T-helper 2 cell treated with Interferon-gamma antibody and Interleukin-4, amounts not matched to agents 5 μg/mL and 100 μg/mL, for 36 hours (primary cell): ENCODE data around the gene ZDHHC11.
"Not testable (repeated sequence)": the region's sequence is repeated elsewhere in the genome, so short reads cannot be mapped to it uniquely, and the experiment has no call there.

ENCODE experiments used
- DNase-seq: peaks from one replicate; pipeline ENCODE4 v3.0.0; 2021; ENCODE audit warnings: low spot score
- H3K27ac Mint-ChIP-seq: one replicate; pipeline ENCODE4 v1.8.0; 2021; ENCODE audit warnings: mild to moderate bottlenecking, mixed read lengths
- H3K27me3 Mint-ChIP-seq: one replicate; pipeline ENCODE4 v1.8.0; 2021; ENCODE audit warnings: low read depth, mixed read lengths
- H3K36me3 Mint-ChIP-seq: one replicate; pipeline ENCODE4 v1.8.0; 2021; ENCODE audit warnings: low read depth, mixed read lengths
- H3K4me1 Mint-ChIP-seq: one replicate; pipeline ENCODE4 v1.8.0; 2021; ENCODE audit warnings: low read depth, mixed read lengths
- H3K4me3 Mint-ChIP-seq: one replicate; pipeline ENCODE4 v1.8.0; 2022; ENCODE audit warnings: mild to moderate bottlenecking, moderate library complexity, mixed read lengths
- H3K9me3 Mint-ChIP-seq: one replicate; pipeline ENCODE4 v1.8.0; 2021; ENCODE audit warnings: mixed read lengths

ZDHHC11 gene

DNA sequence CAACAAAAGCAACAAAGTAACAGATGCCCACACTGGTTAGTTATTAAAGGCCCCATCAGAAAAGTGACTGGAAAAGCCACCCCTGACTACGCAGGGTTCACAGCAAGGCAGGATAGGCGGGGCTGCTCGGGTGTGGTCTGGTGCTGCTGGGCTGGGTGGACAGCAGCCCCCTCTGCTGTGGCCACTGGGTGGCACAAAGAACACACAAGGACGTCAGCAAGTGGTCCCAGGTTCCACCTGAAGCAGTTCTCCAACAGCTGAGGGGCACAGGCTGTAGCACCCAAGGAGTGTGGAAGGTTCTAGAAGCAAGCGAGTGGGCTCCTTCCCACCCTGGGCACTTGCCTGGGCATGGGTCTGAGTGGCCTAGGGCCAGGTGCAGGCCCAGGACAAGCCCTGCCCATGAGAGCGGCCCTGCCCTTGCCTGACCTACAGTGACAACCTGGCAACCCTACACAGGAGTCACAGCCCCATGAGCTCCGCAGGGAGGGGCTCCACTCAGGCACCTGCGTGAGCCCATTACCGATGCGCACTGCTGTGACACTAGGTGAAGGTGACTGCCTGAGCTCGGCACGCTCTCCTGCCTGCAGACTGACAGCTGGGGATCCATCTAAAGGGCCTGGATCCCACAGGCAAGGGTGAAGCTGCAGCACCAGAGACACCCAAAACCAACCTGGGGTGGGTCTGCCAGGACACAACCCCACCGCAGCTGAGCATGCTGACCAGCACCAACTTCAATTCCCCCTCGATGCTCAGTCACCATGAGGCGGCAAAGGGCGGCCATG, 33.8 kb upstream of the ZDHHC11 start:
- H3K4me1 Mint-ChIP-seq: peaks cover 24% of the 10 kb centered on the region
- peaks cover 84% of the 10 kb centered on the region for H3K36me3 Mint-ChIP-seq
- H3K9me3 Mint-ChIP-seq: peaks cover 14% of the 10 kb centered on the region
- no peak overlapping the region for H3K27ac Mint-ChIP-seq
- H3K4me3 Mint-ChIP-seq: no peak overlapping the region
- H3K27me3 Mint-ChIP-seq: peaks cover 4% of the 10 kb centered on the region
- DNase-seq: no peak

DNA sequence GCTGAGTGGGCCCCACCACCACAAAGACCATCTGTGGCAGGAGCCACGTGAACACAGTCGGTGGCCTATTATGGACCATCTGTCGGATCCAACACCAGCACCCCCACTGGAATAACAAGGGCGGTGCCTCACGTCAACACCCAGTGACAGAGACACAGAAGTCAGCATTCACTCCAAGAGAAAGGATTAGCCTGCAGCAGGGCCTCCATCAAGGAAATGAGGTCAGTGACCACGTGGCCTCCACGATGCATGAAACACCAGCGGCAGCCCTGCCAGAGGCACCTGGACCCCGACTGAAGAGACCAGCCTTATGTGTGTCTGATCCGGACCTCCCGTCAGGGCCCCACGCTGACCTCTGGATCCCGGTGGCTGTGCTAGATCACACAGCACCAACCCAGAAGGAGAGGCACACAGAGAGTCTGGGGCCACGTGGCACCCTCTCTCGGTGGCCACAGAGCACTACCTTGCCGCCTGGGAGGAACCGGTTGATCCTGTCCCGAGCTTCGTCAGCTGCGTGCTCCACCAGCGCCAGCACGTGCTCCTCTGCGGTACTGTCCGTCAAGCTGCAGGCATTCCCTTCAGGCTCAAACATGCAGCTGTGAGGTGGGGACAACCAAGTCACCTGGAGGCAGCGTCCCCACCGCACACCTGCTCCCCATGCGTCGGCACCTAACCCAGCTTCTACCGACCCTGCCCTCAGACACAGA, 32.8 kb upstream of the ZDHHC11 start:
- Mint-ChIP-seq H3K27me3 (peaks cover 4% of the 10 kb centered on the region), H3K4me1 (peaks cover 19% of the 10 kb centered on the region), H3K4me3 (no peak overlapping the region), H3K9me3 (peaks cover 14% of the 10 kb centered on the region), H3K27ac (no peak overlapping the region), H3K36me3 (peaks cover 76% of the 10 kb centered on the region)
- no peak for DNase-seq

DNA sequence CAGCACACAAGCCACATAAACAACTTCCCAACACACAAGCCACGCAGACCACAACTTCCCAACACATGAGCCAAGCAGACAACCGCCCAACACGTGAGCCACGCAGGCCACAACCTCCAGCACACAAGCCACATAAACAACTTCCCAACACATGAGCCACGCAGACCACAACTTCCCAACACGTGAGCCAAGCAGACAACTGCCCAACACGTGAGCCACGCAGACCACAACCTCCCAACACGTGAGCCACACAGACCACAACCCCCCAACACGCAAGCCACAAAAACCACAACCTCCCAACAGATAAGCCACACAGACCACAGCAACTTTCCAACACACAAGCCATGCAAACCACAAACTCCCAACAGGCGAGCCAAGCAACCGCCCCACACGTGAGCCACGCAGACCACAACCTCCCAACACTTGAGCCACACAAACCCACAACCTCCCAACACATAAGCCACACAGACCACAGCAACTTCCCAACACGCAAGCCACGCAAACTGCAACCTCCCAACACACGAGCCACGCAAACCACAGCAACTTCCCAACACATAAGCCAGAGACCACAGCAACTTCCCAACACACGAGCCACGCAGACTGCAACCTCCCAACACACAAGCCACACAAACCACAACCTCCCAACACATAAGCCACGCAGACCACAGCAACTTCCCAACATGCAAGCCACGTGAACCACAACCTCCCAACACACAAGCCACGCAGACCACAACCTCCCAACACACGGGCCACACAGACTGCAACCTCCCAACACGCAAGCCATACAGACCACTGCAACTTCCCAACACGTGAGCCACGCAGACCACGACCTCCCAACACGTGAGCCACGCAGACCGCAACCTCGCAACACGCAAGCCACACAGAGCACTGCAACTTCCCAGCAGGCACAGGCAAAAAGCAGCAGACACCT, 31.7 kb upstream of the ZDHHC11 start:
- peak overlapping the region; percentile 76 for H3K27ac Mint-ChIP-seq
- H3K9me3 Mint-ChIP-seq: peaks cover 14% of the 10 kb centered on the region
- peaks cover 14% of the 10 kb centered on the region for H3K4me1 Mint-ChIP-seq
- H3K4me3 Mint-ChIP-seq: peak overlapping the region; percentile 36
- no peak for DNase-seq
- H3K36me3 Mint-ChIP-seq: peaks cover 72% of the 10 kb centered on the region
- peaks cover 4% of the 10 kb centered on the region for H3K27me3 Mint-ChIP-seq

GRCh38 chr5:881551-881935, 30.8 kb upstream of the ZDHHC11 start:
- Mint-ChIP-seq H3K36me3 (peaks cover 69% of the 10 kb centered on the region), H3K4me1 (peaks cover 13% of the 10 kb centered on the region), H3K27me3 (peaks cover 4% of the 10 kb centered on the region), H3K27ac (no peak overlapping the region), H3K4me3 (no peak overlapping the region), H3K9me3 (peaks cover 14% of the 10 kb centered on the region)
- DNase-seq: no peak

GRCh38 chr5:880816-881550, 30.2 kb upstream of the ZDHHC11 start:
- H3K27ac Mint-ChIP-seq: no peak overlapping the region
- peaks cover 4% of the 10 kb centered on the region for H3K27me3 Mint-ChIP-seq
- peaks cover 64% of the 10 kb centered on the region for H3K36me3 Mint-ChIP-seq
- H3K4me3 Mint-ChIP-seq: no peak overlapping the region
- DNase-seq: no peak
- peaks cover 14% of the 10 kb centered on the region for H3K9me3 Mint-ChIP-seq
- H3K4me1 Mint-ChIP-seq: peaks cover 13% of the 10 kb centered on the region

DNA sequence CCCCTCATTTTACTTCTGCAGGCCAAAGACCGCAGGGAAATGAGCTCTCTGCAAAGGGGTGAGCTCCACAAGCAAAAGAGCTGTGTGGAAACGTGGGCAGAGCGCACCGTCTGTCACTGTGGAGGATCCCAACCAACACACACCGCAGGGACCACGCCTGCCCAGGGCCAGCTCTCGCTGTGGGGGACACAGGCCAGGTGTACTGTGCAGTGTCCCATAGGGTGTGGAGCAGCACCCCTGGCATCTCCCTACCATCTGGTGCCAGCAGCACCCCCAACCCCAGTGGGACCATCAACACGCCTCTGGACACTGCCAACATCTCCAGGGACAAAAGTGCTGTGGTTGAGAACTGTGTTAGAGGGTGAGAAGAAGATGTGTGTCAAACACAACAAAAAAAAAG, 27.9 kb upstream of the ZDHHC11 start:
- not testable (repeated sequence) for H3K4me3 Mint-ChIP-seq, H3K27ac Mint-ChIP-seq, H3K27me3 Mint-ChIP-seq, DNase-seq
- Mint-ChIP-seq H3K4me1 (peaks cover 13% of the 10 kb centered on the region), H3K9me3 (peaks cover 14% of the 10 kb centered on the region), H3K36me3 (peaks cover 57% of the 10 kb centered on the region)

- Mint-ChIP-seq H3K4me1 (peaks cover 13% of the 10 kb centered on the region), H3K36me3 (peaks cover 55% of the 10 kb centered on the region), H3K27ac (no peak overlapping the region), H3K4me3 (no peak overlapping the region), H3K9me3 (peaks cover 12% of the 10 kb centered on the region), H3K27me3 (peaks cover 4% of the 10 kb centered on the region)
- DNase-seq: no peak
Measured at GRCh38 chr5:878125-878524, 27.3 kb upstream of the ZDHHC11 start.

- Mint-ChIP-seq H3K4me3 (no peak overlapping the region), H3K36me3 (peaks cover 43% of the 10 kb centered on the region), H3K9me3 (no peaks in the 10 kb centered on the region), H3K27me3 (no peaks in the 10 kb centered on the region), H3K27ac (no peak overlapping the region), H3K4me1 (peaks cover 2% of the 10 kb centered on the region)
- no peak for DNase-seq
Measured at GRCh38 chr5:876398-877365, 25.9 kb upstream of the ZDHHC11 start.

- H3K36me3 Mint-ChIP-seq: peaks cover 42% of the 10 kb centered on the region
- H3K9me3 Mint-ChIP-seq: no peaks in the 10 kb centered on the region
- H3K4me3 Mint-ChIP-seq: no peak overlapping the region
- H3K27me3 Mint-ChIP-seq: no peaks in the 10 kb centered on the region
- no peak for DNase-seq
- no peak overlapping the region for H3K27ac Mint-ChIP-seq
- H3K4me1 Mint-ChIP-seq: no peaks in the 10 kb centered on the region
Measured at GRCh38 chr5:875931-876330, 25.1 kb upstream of the ZDHHC11 start.

DNA sequence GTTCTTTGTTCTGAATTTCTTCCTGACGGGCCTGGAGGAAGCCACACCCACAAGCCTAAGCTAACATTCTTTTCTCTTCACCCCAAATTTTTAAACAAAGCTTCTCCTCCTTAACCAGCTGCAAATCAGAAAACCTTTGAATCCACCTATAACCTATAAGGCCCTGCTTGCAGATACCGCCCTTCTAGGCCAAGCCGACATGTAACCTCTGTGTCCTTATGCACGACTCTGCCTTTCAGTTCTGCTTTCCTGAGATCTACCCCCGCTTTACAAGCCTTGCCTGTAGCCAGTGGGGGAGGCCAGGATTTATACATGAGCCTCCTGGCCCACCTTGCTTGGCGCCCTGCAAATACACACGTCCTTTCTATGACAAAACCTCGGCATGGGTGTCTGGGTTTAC, 22.5 kb upstream of the ZDHHC11 start:
- Mint-ChIP-seq H3K27me3 (no peaks in the 10 kb centered on the region), H3K4me3 (no peak overlapping the region), H3K27ac (no peak overlapping the region), H3K36me3 (peaks cover 53% of the 10 kb centered on the region), H3K9me3 (no peaks in the 10 kb centered on the region), H3K4me1 (no peaks in the 10 kb centered on the region)
- no peak for DNase-seq

- no peaks in the 10 kb centered on the region for H3K4me1 Mint-ChIP-seq
- H3K4me3 Mint-ChIP-seq: no peak overlapping the region
- no peak overlapping the region for H3K27ac Mint-ChIP-seq
- no peaks in the 10 kb centered on the region for H3K27me3 Mint-ChIP-seq
- DNase-seq: no peak
- H3K36me3 Mint-ChIP-seq: peaks cover 51% of the 10 kb centered on the region
- no peaks in the 10 kb centered on the region for H3K9me3 Mint-ChIP-seq
Measured at GRCh38 chr5:872301-872700, 21.5 kb upstream of the ZDHHC11 start.

DNA sequence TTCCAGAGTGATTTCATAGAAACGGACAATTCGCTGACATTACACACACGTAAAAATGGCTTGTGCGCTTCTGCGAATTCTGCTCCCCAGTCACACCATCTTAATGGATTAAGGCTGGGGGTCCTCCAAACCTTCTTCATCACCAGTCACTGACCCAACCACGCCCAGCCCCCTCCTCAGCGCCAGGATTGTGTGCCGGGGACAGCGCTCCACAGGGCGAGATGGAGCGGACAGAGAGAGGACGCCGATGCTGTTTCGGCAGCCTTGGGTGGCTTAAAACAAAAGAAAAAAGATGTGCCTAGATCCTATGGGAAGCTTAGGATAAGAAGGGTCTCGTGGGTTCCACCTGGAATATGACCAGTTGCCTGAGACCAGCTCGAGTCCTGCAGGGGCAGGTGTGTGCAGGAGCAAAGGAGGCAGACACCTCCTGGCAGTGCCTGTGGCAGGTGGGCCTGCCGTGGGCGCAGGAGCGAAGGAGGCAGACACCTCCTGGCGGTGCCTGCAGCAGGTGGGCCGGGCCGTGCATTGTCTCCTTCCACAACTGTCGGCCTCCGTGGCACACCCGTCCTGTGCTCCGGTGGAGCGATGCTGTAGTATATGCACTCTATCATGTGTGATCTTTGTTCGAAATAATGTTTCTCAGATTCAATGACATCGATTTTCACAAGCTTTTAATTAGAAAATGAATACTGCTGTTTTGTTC, 21.0 kb upstream of the ZDHHC11 start:
- no peak overlapping the region for H3K4me3 Mint-ChIP-seq
- H3K27ac Mint-ChIP-seq: no peak overlapping the region
- peaks cover 53% of the 10 kb centered on the region for H3K36me3 Mint-ChIP-seq
- no peak for DNase-seq
- H3K27me3 Mint-ChIP-seq: no peaks in the 10 kb centered on the region
- H3K9me3 Mint-ChIP-seq: no peaks in the 10 kb centered on the region
- H3K4me1 Mint-ChIP-seq: no peaks in the 10 kb centered on the region
